Liver (tissue), 9 donors: ENCODE measurements around the gene CDHR5. TPM values are rescaled to one million over a fixed set of nuclear protein-coding genes. Genes with fewer than 3 reads are reported as not detected.
A peak's percentile ranks its signal among the peaks of the same experiment; 100 is the strongest.

Experiments used
- DNase-seq: peaks from one replicate; pipeline ENCODE4 v3.0.0-alpha.2; 2017; ENCODE audit warnings: low spot score
- H3K27ac ChIP-seq, 2 donors: one replicate each; pipeline ENCODE4 v1.7.0; 2013; ENCODE audit warnings: inconsistent platforms in 2 of 2, low read length in 2 of 2, control low read depth in 1 of 2, low read depth in 1 of 2, mild to moderate bottlenecking in 1 of 2
- H3K27me3 ChIP-seq, 4 donors: one replicate each; pipeline versions ENCODE4 v1.6.1 to v1.7.0; 2013; ENCODE audit warnings: low read length in 3 of 4, inconsistent platforms in 1 of 4, mild to moderate bottlenecking in 1 of 4, moderate library complexity in 1 of 4; ENCODE audit not compliant: control insufficient read depth in 4 of 4, insufficient read depth in 4 of 4
- H3K36me3 ChIP-seq, 4 donors: one replicate each; pipeline versions ENCODE4 v1.6.1 to v1.7.0; 2013; ENCODE audit warnings: low read length in 3 of 4, mild to moderate bottlenecking in 3 of 4, low read depth in 1 of 4, moderate library complexity in 1 of 4; ENCODE audit not compliant: control insufficient read depth in 4 of 4, insufficient read depth in 3 of 4
- H3K4me1 ChIP-seq, 4 donors: one replicate each; pipeline versions ENCODE4 v1.6.1 to v1.7.0; 2013; ENCODE audit warnings: low read length in 3 of 4, mild to moderate bottlenecking in 3 of 4, moderate library complexity in 1 of 4; ENCODE audit not compliant: control insufficient read depth in 4 of 4, insufficient read depth in 4 of 4
- H3K4me3 ChIP-seq, 3 donors: one replicate each; pipeline versions ENCODE4 v1.6.1 to v1.7.0; 2013; ENCODE audit warnings: low read length in 3 of 3, control low read depth in 1 of 3, low read depth in 1 of 3, mild to moderate bottlenecking in 1 of 3
- H3K9ac ChIP-seq, 2 donors: one replicate each; pipeline ENCODE4 v1.7.0; 2013; ENCODE audit warnings: low read length in 2 of 2, mild to moderate bottlenecking in 2 of 2, moderate library complexity in 2 of 2, control low read depth in 1 of 2, low read depth in 1 of 2
- H3K9me3 ChIP-seq, 4 donors: one replicate each; pipeline versions ENCODE4 v1.6.1 to v1.7.0; 2013; ENCODE audit warnings: low read length in 3 of 4; ENCODE audit not compliant: control insufficient read depth in 4 of 4
- EGR1 ChIP-seq, 2 donors: IDR thresholded peaks; 2 replicates each; pipeline ENCODE4 v1.6.1; 2016 to 2018; ENCODE audit warnings: antibody characterized with exemption in 2 of 2, low read depth in 2 of 2
- FOXA1 ChIP-seq: IDR thresholded peaks from 2 replicates; pipeline ENCODE4 v1.6.1; 2016; ENCODE audit warnings: antibody characterized with exemption
- FOXA2 ChIP-seq: IDR thresholded peaks from 2 replicates; pipeline ENCODE4 v1.6.1; 2016; ENCODE audit warnings: antibody characterized with exemption
- GABPA ChIP-seq, 2 donors: IDR thresholded peaks in 1 of 2; conservative IDR thresholded peaks in 1 of 2; 2 replicates each; pipeline ENCODE4 v1.6.1; 2016; ENCODE audit warnings: antibody characterized with exemption in 2 of 2, mild to moderate bottlenecking in 1 of 2, moderate library complexity in 1 of 2
- HNF4A ChIP-seq, 2 donors: conservative IDR thresholded peaks; 2 replicates each; pipeline ENCODE4 v1.6.1; 2016; ENCODE audit warnings: antibody characterized with exemption in 2 of 2, mild to moderate bottlenecking in 2 of 2
- HNF4G ChIP-seq: IDR thresholded peaks from 2 replicates; pipeline ENCODE4 v1.6.1; 2016; ENCODE audit warnings: antibody characterized with exemption
- JUND ChIP-seq, 2 donors: IDR thresholded peaks; 2 replicates each; pipeline ENCODE4 v1.6.1; 2016; ENCODE audit warnings: antibody characterized with exemption in 2 of 2
- MAX ChIP-seq: IDR thresholded peaks from 2 replicates; pipeline ENCODE4 v1.6.1; 2016; ENCODE audit warnings: antibody characterized with exemption
- NR2F2 ChIP-seq: IDR thresholded peaks from 2 replicates; pipeline ENCODE4 v1.6.1; 2016; ENCODE audit warnings: antibody characterized with exemption
- RAD21 ChIP-seq, 2 donors: IDR thresholded peaks; 2 replicates each; pipeline ENCODE4 v1.6.1; 2016; ENCODE audit warnings: antibody characterized with exemption in 2 of 2, mild to moderate bottlenecking in 2 of 2
- RXRA ChIP-seq, 2 donors: IDR thresholded peaks; 2 replicates each; pipeline ENCODE4 v1.6.1; 2017 to 2018; ENCODE audit warnings: antibody characterized with exemption in 2 of 2, mild to moderate bottlenecking in 1 of 2
- SP1 ChIP-seq: IDR thresholded peaks from 2 replicates; pipeline ENCODE4 v1.6.1; 2018; ENCODE audit warnings: antibody characterized with exemption, mild to moderate bottlenecking
- TAF1 ChIP-seq: conservative IDR thresholded peaks from 2 replicates; pipeline ENCODE4 v1.6.1; 2016; ENCODE audit warnings: antibody characterized with exemption, mild to moderate bottlenecking
- YY1 ChIP-seq: IDR thresholded peaks from 2 replicates; pipeline ENCODE4 v1.6.1; 2016; ENCODE audit warnings: antibody characterized with exemption, mild to moderate bottlenecking
- ZBTB33 ChIP-seq: IDR thresholded peaks from 2 replicates; pipeline ENCODE4 v1.6.1; 2016; ENCODE audit warnings: antibody characterized with exemption
- WGBS: extraction: QIAGEN DNeasy Blood & Tissue Kit; methylation state at CpG from one replicate; pipeline ENCODE4 v1.1.7; 2013; 5-methylcytosine and 5-hydroxymethylcytosine counted together
- polyA plus RNA-seq, 2 donors: library from polyadenylated mRNA; stranded (reverse) in 1 of 2; unstranded in 1 of 2; fragments of 200-250 nt in 1 of 2; fragments of >200 nt in 1 of 2; fragmentation: Nextera tagmentation in 1 of 2; extraction: Ambion mirVana in 1 of 2; gene quantifications; one replicate each; pipeline versions ENCODE4 v1.2.1 to v1.2.3, GENCODE V29; 2013 to 2015
- total RNA-seq, 2 donors: library from RNA; depleted of rRNA; stranded (reverse); fragments of >200 nt; gene quantifications; one replicate each; pipeline ENCODE4 v1.2.3, GENCODE V29; 2014
- TF ChIP-seq, protein P1 (sequence below): IDR thresholded peaks from 2 replicates; pipeline ENCODE4 v1.6.1; 2016; ENCODE audit warnings: antibody characterized with exemption
- TF ChIP-seq, protein P2 (sequence below): fragments of 150-350 bp; IDR thresholded peaks from 2 replicates; pipeline ENCODE4 v1.5.1; 2017; ENCODE audit warnings: improper control_type of control experiment, low read depth, low read length; ENCODE audit not compliant: missing input control
- TF ChIP-seq, protein P3 (sequence below): IDR thresholded peaks from 2 replicates; pipeline ENCODE4 v1.6.1; 2016; ENCODE audit warnings: antibody characterized with exemption, mild to moderate bottlenecking
- donor health status: healthy.
- donor health status: healthy.
- donor health status: healthy.
- donor health status: healthy.
- donor health status: healthy.

CDHR5 gene
- total and polyA plus RNA-seq, 4 donors, result 29.4 to 86.2 (median 57.2) TPM

DNA sequence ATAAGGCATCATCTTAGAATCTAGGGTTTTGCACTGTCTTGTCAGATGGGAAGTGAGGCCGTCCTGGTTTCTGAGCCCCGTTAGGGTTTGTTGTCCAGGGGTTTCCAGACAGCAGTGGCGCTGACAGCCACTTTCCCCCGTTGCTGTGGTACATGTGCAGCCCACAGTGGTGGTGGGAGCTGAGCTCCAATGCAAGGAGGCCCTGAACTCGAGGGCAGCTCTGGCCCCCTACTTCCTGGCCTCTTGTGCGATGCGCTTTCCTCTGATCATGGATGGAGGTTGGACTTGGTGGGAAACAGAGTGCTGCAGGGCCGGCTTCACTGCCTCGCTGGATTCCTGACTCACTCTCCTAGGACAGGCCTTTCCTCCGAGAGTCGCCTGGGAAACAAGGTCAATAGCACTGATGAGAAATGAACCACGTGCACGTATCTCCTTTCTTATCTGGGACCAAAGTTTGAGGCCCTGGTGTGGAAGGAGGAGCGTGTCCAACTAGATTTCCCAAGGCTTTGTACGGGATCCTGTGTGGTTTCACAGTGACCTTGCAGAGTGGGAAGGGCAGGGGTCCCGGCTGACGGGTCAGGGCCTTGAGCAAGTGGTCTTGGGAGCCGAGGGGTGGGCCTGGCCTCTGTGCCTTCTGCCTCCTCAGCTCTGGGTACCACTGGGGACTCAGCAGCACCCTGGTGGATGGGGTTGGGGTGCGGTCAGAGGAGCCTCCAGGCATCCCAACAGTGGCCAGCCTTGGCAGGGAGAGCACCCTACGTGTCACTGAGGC, 44.7 kb downstream of the CDHR5 start:
- H3K9me3 ChIP-seq, result no peaks in the 10 kb centered on the region
- no peak overlapping the region for H3K9ac ChIP-seq
- TF ChIP-seq, protein P1, sequence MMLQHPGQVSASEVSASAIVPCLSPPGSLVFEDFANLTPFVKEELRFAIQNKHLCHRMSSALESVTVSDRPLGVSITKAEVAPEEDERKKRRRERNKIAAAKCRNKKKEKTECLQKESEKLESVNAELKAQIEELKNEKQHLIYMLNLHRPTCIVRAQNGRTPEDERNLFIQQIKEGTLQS, result peak; percentile 63
- TF ChIP-seq FOXA1 (no peak), FOXA2 (peak; percentile 54), YY1 (no peak), SP1 (peak; percentile 43), NR2F2 (no peak), RAD21 (IDR thresholded peaks at IDR 0.05) (no peak), MAX (peak; percentile 78), HNF4A (conservative IDR thresholded peaks at IDR 0.05) (peak; percentile 73 to 94), GABPA (IDR thresholded peaks at IDR 0.05 in 1 of 2, conservative IDR thresholded peaks at IDR 0.05 in 1 of 2) (peak in 1 of 2 donors; percentile 47), HNF4G (no peak), RXRA (IDR thresholded peaks at IDR 0.05) (peak; percentile 77 to 96), TAF1 (no peak), EGR1 (IDR thresholded peaks at IDR 0.05; ENCODE audit: low read depth in 2 of 2) (peak in 1 of 2 donors; percentile 32), JUND (IDR thresholded peaks at IDR 0.05) (peak in 1 of 2 donors; percentile 77), ZBTB33 (peak; percentile 70)
- TF ChIP-seq, protein P2, sequence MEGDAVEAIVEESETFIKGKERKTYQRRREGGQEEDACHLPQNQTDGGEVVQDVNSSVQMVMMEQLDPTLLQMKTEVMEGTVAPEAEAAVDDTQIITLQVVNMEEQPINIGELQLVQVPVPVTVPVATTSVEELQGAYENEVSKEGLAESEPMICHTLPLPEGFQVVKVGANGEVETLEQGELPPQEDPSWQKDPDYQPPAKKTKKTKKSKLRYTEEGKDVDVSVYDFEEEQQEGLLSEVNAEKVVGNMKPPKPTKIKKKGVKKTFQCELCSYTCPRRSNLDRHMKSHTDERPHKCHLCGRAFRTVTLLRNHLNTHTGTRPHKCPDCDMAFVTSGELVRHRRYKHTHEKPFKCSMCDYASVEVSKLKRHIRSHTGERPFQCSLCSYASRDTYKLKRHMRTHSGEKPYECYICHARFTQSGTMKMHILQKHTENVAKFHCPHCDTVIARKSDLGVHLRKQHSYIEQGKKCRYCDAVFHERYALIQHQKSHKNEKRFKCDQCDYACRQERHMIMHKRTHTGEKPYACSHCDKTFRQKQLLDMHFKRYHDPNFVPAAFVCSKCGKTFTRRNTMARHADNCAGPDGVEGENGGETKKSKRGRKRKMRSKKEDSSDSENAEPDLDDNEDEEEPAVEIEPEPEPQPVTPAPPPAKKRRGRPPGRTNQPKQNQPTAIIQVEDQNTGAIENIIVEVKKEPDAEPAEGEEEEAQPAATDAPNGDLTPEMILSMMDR, result no peak
- TF ChIP-seq, protein P3, sequence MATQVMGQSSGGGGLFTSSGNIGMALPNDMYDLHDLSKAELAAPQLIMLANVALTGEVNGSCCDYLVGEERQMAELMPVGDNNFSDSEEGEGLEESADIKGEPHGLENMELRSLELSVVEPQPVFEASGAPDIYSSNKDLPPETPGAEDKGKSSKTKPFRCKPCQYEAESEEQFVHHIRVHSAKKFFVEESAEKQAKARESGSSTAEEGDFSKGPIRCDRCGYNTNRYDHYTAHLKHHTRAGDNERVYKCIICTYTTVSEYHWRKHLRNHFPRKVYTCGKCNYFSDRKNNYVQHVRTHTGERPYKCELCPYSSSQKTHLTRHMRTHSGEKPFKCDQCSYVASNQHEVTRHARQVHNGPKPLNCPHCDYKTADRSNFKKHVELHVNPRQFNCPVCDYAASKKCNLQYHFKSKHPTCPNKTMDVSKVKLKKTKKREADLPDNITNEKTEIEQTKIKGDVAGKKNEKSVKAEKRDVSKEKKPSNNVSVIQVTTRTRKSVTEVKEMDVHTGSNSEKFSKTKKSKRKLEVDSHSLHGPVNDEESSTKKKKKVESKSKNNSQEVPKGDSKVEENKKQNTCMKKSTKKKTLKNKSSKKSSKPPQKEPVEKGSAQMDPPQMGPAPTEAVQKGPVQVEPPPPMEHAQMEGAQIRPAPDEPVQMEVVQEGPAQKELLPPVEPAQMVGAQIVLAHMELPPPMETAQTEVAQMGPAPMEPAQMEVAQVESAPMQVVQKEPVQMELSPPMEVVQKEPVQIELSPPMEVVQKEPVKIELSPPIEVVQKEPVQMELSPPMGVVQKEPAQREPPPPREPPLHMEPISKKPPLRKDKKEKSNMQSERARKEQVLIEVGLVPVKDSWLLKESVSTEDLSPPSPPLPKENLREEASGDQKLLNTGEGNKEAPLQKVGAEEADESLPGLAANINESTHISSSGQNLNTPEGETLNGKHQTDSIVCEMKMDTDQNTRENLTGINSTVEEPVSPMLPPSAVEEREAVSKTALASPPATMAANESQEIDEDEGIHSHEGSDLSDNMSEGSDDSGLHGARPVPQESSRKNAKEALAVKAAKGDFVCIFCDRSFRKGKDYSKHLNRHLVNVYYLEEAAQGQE, result no peak
- H3K27me3 ChIP-seq, result no peaks in the 10 kb centered on the region
- H3K4me1 ChIP-seq, result peaks cover 19 to 58% (median 47%) of the 10 kb centered on the region in 4 donors
- H3K27ac ChIP-seq, result peak overlapping the region; percentile 21 to 73
- WGBS, result 51% methylated on average over 20 of the region's 20 CpGs
- H3K36me3 ChIP-seq, result peaks cover 0 to 13% (median 9%) of the 10 kb centered on the region in 4 donors
- no peak for DNase-seq
- H3K4me3 ChIP-seq, result no peak overlapping the region
